GM18909 (cell line): ENCODE measurements around the gene TMEM207.
"Not testable (repeated sequence)": the region's sequence is repeated elsewhere in the genome, so short reads cannot be mapped to it uniquely, and the experiment has no call there.

ENCODE experiments used
- ATAC-seq: cut with Tn5 transposase; IDR thresholded peaks from one replicate; pipeline ENCODE4 v1.9.1; 2021; ENCODE audit warnings: mild to moderate bottlenecking; ENCODE audit not compliant: unreplicated experiment, poor library complexity

Gene TMEM207

GRCh38 chr3:190449801-190450200 is at the start of gene TMEM207:
Gene TMEM207, minus strand, starts transcription at chr3:190449901. Its CDS starts 92 bp downstream, at chr3:190449809.
- ATAC-seq, result no peak

- no peak for ATAC-seq
These were observed 49.4 kb upstream of the TMEM207 start for GRCh38 chr3:190499122-190499521.

- ATAC-seq, result no peak
These were observed 48.6 kb upstream of the TMEM207 start for GRCh38 chr3:190498293-190498692.

DNA sequence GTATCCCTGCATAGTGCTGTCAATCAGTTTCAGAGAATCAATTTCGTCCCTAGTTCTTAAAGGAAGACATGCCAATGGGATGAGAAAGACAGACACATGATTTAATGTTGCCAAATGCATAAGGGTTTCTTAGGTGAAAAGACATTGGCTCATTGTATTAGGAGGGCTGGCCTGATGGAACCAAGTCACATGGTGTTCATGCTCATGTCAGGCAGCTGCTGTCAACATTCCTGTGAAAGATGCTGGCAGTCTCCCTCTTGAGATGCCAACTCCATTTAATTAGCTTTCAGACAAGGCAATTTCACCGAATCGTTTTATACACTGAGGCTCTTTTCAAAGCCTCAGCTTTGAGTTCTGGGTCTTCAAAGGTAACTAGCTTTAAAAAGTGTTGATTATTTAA is 48.1 kb upstream of the TMEM207 start:
- ATAC-seq, result no peak

DNA sequence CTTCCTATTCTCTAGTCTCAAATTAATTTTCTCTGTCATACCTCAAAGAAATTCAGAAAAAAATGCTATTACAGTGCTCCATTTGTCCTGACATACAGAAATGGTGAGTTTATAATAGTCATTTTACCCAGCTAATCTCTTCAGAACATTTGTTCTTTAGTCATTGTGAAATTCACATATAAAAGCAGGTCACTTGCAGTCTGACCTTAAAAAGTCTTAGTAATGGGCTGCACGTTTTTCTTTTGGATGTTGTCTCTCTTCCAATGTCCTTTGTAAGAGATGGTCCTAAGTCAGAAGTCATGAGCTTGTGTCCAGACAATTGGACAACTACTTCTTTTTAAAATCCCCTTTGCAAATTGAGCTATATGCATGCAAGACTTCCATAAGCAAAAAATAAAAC is 47.2 kb upstream of the TMEM207 start:
- no peak for ATAC-seq

DNA sequence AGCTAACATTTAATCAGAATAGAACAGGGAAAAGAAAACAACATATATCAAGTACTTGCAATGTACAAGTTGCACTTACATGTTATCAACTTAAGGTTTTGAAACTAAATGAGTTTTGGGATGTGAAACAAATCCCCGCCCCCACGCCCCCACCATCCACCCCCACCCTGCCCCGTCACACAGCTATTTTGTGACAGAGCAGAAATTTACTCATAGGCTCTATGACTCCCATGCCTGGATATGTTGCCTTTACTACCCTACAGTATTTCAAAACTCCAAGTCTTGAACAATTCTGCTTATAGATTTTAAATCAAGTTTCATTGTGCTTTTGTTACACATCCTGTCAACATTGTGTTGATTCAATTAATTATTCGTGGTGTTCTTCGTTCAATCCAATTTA is 46.1 kb upstream of the TMEM207 start:
- no peak for ATAC-seq

- ATAC-seq, result no peak
These were observed 45.7 kb upstream of the TMEM207 start for GRCh38 chr3:190495354-190495753.

DNA sequence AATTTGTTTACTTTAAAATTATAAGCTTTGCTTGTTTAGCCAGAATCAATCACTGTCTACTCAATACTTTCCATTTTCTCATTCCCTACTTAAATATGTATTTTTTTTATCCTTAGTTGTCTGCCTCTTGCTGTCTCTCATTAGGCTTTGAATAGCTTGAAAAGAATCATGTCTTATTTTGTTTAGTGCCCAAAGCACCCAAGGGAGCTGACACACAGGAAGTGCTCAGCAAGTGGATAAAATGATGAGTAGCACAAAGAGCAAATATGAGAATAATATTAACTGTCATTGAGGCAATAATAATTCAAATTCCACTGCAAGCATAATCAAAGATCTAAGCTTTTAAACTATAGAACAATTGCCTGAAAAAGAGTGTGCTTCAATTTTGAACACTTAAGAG is 45.2 kb upstream of the TMEM207 start:
- no peak for ATAC-seq

GRCh38 chr3:190492966-190493365 is 43.3 kb upstream of the TMEM207 start:
- no peak for ATAC-seq

DNA sequence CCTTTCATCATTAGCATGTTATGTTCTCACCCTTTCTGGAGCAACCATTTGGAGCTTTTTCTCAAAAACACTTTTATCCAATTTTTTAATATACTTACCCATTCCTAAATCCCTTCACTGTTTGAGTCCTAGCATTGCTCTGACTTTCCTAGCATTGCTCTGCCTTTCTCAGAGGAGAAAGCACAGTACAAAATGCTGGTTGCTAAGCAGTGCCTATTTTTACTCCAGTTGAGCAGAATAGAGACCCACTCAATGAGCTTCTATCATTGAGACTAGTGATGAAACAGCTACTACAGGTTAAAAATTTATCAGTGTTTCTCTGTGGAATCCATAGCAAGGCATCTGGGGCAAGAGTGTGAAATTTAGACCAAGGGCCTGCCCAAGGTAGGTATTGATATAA is 42.4 kb upstream of the TMEM207 start:
- ATAC-seq, result no peak

- no peak for ATAC-seq
These were observed 41.9 kb upstream of the TMEM207 start for GRCh38 chr3:190491533-190492054.

- ATAC-seq, result no peak
These were observed 37.4 kb upstream of the TMEM207 start for GRCh38 chr3:190486908-190487607.

DNA sequence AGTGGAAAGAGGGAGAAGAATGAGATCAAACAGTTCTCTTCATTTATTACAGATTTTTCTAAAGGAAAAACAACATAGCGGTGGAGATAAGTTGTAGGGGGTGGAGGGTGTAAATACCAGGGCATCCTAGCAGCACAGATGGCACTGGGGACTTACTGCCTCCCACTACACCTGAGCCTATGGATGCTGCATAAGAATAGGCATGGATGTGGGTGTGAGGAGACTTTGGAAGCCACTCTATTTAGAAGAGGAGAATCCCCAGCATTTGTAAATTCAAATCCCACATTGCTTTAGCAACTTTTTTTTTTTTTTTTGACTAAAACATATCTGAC is 36.8 kb upstream of the TMEM207 start:
- ATAC-seq, result no peak

GRCh38 chr3:190485830-190486532 is 36.3 kb upstream of the TMEM207 start:
- ATAC-seq, result no peak

DNA sequence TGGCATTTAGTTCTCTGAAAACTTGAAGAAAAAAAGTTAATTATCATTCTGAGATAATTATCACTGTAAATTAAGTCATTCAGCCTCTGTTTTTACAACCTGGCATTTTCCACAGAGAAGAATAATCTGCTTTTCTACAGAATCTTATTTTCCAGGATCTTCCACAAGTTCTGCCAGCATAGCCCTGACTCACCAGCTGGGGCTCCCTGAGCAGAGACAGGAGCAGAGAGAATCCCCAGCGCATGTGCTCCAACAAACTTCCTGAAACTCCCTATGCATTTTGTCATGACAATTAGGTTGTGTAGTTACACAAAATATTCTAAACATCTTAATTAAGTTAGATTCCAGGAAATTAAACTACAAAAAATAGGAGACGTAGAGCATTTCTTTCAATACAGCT is 32.1 kb upstream of the TMEM207 start:
- ATAC-seq, result no peak

GRCh38 chr3:190473261-190473660 is 23.6 kb upstream of the TMEM207 start:
- not testable (repeated sequence) for ATAC-seq

- no peak for ATAC-seq
These were observed 18.2 kb upstream of the TMEM207 start for GRCh38 chr3:190467922-190468321.

DNA sequence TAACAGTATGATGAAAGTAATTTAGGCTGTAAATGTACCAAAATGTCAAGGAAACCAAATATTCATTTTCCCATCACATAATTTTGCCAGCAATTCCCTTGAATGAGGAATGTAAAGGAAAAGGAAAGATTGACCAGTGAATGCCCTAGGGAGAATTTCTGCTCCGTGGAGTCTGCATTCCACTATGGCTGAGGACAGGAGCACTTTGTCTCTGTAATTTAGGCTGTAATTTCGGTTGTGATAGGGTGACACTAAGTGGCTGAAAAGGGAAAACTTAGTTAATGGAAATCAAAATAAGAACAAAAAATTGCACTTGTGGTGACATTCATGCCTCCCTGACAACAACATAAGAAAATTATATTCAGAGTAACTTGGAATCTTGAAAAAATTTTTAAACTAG is 8.3 kb upstream of the TMEM207 start:
- no peak for ATAC-seq

DNA sequence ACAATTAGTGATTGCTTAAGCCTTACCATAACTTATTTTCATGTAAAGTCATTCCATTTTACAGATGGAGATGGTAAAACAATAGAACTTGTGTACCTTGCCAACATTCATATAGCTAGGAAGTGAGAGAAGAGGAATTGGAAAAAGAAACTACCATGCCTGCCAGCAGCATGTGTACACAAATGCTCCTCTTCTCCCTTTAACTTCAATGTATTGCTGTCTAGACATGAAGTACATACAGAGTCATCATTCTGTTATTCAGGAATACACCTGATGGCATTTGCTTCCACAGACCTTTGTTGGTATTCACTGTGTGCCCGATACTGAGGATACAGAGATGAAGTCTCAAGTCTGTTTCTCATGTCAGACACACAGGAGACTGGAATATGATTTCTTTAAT is 7.1 kb upstream of the TMEM207 start:
- ATAC-seq, result no peak

DNA sequence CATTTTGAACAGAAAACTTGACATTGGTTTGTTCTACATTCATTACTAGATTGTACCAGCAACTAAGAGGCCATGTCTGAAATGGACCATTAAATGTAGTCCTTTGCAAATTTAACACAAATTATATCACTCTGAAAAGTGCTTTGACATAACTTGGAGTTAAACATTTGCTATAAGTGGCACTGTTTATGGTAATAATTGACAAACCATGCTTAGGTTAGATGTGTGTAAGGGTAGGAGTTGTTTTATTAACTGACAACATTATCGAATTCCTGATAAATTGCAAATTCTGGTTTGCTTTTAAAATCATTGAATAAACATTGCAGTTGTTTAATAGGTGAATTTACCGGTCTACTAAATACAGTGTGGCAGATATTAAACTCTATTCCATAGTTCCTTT is 6.1 kb upstream of the TMEM207 start:
- ATAC-seq, result no peak

GRCh38 chr3:190448256-190448655 is 1.4 kb downstream of the TMEM207 start:
- no peak for ATAC-seq
